ENCODE results near the gene GIT1.

The GIT1 gene

GRCh38 chr17:29589524-29590410 is at the start of gene GIT1:
Gene GIT1, minus strand, starts transcription at chr17:29589648. Its CDS starts 270 bp downstream, at chr17:29589378.
- peak; percentile 84 to 86 for DNase-seq

DNA sequence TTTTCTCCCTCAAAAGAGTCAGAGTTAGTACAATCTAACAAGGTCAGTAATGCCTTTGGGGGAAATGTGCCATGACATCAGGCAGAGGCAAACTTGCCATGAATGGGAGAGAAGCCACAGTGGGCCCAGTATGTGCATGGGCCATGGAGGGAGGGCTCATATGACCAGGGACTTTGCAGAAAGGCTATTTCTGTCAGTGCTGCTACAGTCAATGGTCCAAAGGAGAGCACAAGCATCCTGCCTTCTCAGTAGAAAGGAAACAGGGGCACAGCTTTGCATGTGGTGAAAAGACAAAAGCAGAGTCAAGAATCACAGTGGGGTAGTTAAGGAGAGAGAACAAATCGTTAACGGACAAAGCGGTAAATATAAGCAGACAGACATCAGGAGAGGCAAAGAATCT is 44.4 kb upstream of the GIT1 start:
- no peak for DNase-seq

DNA sequence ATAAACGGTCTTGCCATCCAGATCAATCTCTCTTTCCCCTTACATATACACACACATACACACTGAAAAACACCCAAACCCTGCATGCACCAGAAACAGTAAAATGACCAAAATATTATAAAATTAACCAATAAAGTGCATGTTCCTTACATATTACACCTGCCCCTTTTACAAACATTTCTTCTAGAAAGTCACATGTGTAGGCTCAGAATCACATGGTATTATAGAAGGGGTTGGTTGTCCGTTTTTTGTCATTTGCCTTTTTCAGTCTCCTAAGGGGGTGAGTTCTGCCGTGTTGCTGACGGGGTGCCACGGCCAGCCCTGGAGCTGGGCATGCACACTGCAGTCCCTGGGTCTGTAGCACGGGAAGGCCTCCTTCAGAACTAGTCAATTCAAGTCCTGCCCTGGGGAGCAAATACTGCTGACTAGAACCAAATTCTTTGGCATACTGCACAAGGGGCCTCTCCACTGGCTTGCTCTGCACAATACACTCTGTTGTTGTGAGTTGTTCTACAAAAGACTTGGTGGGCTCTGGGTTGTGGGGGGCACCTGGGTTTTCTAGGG is 41.3 kb upstream of the GIT1 start:
- no peak for DNase-seq

- DNase-seq: no peak
Measured at GRCh38 chr17:29629839-29630238, 40.4 kb upstream of the GIT1 start.

DNA sequence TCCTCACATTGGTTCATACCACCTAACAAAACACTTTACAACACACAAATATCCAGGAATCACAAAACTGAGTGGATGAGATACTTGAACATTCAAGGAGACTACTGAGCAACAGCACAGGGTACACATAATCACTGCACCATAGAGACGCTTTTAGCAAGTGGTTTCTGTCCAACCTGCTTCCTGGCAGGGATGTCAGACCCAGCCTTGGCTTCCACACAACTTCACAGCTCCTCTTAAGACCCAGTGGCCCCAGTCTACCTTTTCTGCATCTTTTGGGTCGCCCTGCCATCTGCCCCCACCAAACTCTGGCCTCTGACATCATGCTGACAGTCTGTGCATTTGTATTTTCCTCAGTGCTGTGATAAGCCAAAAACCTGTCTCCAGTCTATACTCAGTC is 39.2 kb upstream of the GIT1 start:
- no peak for DNase-seq

DNA sequence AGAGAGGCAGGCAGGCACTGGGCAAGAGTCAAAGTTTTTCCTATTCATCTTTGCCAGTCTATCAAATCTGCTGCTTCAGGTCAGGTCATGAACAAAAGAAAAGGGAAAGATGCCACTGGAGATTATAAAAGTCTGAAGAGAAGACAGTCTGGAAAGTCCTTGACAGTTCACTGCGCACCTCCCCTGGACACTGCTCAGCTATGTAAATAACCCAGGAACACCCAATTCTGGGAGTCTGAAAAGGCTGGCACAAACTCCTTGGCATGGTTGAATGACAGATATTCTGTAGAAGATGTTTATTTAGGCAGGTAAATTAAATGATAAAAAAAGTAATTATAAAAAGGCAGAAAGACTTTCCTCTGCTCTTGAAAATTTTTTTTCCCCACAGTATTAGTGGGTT is 38.5 kb upstream of the GIT1 start:
- no peak for DNase-seq

- no peak for DNase-seq
Measured at GRCh38 chr17:29625037-29625750, 35.7 kb upstream of the GIT1 start.

DNA sequence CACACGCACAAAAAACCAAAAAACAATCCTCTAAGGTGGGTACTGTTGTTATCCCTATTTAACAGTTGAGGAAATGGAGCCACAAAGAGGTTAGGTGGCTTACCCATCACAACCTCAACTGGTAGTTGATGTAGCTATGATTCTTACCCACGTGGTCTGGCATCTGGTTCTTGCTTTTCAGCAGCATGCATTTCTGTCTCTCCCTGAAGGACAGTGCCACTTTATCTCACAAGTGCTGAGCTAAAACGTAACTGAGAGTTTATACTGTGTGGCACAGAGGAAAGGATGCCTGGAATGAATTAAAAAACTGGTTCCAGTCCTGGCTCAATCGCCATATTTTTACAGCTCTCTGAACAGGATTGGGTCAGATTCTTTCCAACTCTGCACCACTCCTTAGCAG is 35.1 kb upstream of the GIT1 start:
- DNase-seq: no peak

- DNase-seq: no peak
Measured at GRCh38 chr17:29623283-29623647, 33.8 kb upstream of the GIT1 start.

GRCh38 chr17:29622337-29623282 is 33.2 kb upstream of the GIT1 start, which contains the start of gene CORO6:
Gene CORO6, minus strand, starts transcription at chr17:29622912. Its CDS starts 1,491 bp downstream, at chr17:29621421.
- DNase-seq: peak; percentile 76 to 79

DNA sequence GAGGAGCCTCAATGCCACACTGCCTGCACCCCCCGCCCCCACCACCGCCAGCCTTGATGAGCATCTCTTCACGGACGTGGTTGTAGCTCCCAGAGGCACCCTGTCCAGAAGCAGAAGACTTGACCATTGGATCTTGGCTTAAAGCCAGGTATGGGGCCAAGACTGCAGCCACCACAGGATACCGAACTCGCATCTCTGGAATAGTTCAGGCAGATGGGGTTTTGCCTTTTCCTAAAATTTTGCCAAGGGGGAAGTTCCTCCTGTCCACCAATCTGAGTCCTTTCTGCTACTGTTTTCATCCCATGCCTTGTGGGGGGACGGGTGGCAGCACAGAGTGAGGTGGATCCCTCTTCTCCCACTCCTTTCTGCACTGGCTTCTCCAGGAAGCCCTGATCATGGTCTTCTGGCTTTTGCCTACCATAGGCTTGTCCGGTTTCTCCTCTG is 32.3 kb upstream of the GIT1 start:
- DNase-seq: no peak

- no peak for DNase-seq
Measured at GRCh38 chr17:29620779-29621500, 31.5 kb upstream of the GIT1 start.

GRCh38 chr17:29620271-29620670 is 30.8 kb upstream of the GIT1 start:
- no peak for DNase-seq

- no peak for DNase-seq
Measured at GRCh38 chr17:29619251-29619650, 29.8 kb upstream of the GIT1 start.

- DNase-seq: no peak
Measured at GRCh38 chr17:29618272-29619065, 29.0 kb upstream of the GIT1 start.

GRCh38 chr17:29617481-29618271 is 28.2 kb upstream of the GIT1 start:
- peak; percentile 87 to 91 for DNase-seq

DNA sequence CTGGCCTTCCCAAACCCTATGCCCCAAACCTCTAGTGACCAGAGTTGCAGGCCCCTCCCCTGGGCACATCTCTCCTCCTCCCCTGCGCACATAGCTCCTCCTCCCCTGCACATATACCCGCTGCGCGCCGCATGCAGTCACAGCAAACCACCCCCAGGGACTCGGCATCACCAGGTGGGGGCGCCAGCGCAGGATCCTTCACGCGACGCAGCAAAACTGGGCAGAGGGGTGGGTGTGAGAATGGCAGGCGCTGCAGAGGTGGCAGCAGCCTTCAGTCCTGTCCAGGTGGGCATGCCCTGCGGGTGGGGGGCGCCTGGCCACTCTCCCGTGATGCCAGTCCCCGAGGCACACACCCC is 27.7 kb upstream of the GIT1 start:
- peak; percentile 94 to 95 for DNase-seq

- no peak for DNase-seq
Measured at GRCh38 chr17:29616300-29617048, 27.0 kb upstream of the GIT1 start.

All from stimulated activated CD4-positive, alpha-beta T cell treated with anti-CD3 and anti-CD28 coated beads, Interleukin-2, amount 100 ng/mL, for 24 hours (primary cell).